Suprapubic skin (tissue), 4 donors: ENCODE measurements around the gene FTCDNL1. TPM values are rescaled to one million over a fixed set of nuclear protein-coding genes. Genes with fewer than 3 reads are reported as not detected.

Source experiments
- DNase-seq, 2 donors: peaks; one replicate each; pipeline ENCODE4 v3.0.0-alpha.2; 2019; ENCODE audit warnings: low spot score in 2 of 2
- H3K27ac ChIP-seq: fragments of 200-600 bp; sonication (generic); one replicate; pipeline ENCODE4 v1.5.1; 2019
- H3K27me3 ChIP-seq: fragments of 200-600 bp; sonication (generic); one replicate; pipeline ENCODE4 v1.5.1; 2019
- H3K36me3 ChIP-seq: fragments of 200-600 bp; sonication (generic); one replicate; pipeline ENCODE4 v1.5.1; 2019
- H3K4me1 ChIP-seq: fragments of 200-600 bp; sonication (generic); one replicate; pipeline ENCODE4 v1.5.1; 2019
- H3K4me3 ChIP-seq: fragments of 200-600 bp; sonication (generic); one replicate; pipeline ENCODE4 v1.5.1; 2019; ENCODE audit warnings: mild to moderate bottlenecking
- H3K9me3 ChIP-seq: fragments of 200-600 bp; sonication (generic); one replicate; pipeline ENCODE4 v1.5.1; 2019
- EP300 ChIP-seq: sonication (generic); formaldehyde crosslinking; IDR thresholded peaks from one replicate; pipeline ENCODE4 v1.6.1; 2017; ENCODE audit warnings: antibody characterized with exemption
- POLR2A ChIP-seq, 2 donors: fragments of 450-650 bp; IDR thresholded peaks; one replicate each; pipeline ENCODE4 v1.6.1; 2017; ENCODE audit warnings: antibody characterized with exemption in 2 of 2, mild to moderate bottlenecking in 2 of 2, moderate library complexity in 2 of 2
- POLR2AphosphoS5 ChIP-seq, 3 donors: sonication (generic); formaldehyde crosslinking; IDR thresholded peaks; one replicate each; pipeline ENCODE4 v1.6.1; 2017; ENCODE audit warnings: antibody characterized with exemption in 3 of 3
- WGBS: methylation state at CpG from one replicate; pipeline ENCODE4 v1.1.5; 2018; 5-methylcytosine and 5-hydroxymethylcytosine counted together
- total RNA-seq, 4 donors: library from RNA; depleted of rRNA; stranded (reverse); fragments of >200 nt; gene quantifications; one replicate each; pipeline ENCODE4 v1.1.0, GENCODE V29; 2016
- TF ChIP-seq, protein P1 (sequence below), 2 donors: fragments of 200-600 bp in 1 of 2; fragments of 450-650 bp in 1 of 2; sonication (generic) in 1 of 2; IDR thresholded peaks; one replicate each; pipeline ENCODE4 v1.5.1; 2016 to 2019; ENCODE audit warnings: antibody characterized with exemption in 2 of 2, mild to moderate bottlenecking in 1 of 2, moderate library complexity in 1 of 2

FTCDNL1 gene
- total RNA-seq, 4 donors from 2014 or later, result 2.8 to 7.3 (median 5.5) TPM

DNA sequence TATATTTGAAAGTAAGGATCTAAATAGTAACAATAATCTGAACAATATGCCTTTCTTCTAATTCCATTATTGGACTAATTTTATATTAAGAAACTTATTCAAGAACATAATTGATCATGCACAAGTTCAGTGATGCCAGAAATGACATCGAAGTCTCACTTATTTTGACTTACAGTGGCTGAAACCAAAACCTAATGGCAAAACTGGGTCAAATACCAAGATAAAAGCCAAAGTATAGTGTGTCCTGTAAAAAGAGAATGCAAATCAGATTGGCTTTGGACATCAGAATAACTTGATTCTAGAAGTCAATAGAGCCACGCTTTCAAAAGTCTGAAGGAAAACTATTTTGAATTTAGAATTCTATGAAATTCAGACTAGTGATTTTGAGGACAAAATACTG is 137.2 kb downstream of the FTCDNL1 start:
- TF ChIP-seq, protein P1, sequence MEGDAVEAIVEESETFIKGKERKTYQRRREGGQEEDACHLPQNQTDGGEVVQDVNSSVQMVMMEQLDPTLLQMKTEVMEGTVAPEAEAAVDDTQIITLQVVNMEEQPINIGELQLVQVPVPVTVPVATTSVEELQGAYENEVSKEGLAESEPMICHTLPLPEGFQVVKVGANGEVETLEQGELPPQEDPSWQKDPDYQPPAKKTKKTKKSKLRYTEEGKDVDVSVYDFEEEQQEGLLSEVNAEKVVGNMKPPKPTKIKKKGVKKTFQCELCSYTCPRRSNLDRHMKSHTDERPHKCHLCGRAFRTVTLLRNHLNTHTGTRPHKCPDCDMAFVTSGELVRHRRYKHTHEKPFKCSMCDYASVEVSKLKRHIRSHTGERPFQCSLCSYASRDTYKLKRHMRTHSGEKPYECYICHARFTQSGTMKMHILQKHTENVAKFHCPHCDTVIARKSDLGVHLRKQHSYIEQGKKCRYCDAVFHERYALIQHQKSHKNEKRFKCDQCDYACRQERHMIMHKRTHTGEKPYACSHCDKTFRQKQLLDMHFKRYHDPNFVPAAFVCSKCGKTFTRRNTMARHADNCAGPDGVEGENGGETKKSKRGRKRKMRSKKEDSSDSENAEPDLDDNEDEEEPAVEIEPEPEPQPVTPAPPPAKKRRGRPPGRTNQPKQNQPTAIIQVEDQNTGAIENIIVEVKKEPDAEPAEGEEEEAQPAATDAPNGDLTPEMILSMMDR (IDR thresholded peaks at IDR 0.05), result no peak
- TF ChIP-seq POLR2A (IDR thresholded peaks at IDR 0.05), result no peak
- no peak for TF ChIP-seq POLR2AphosphoS5 (IDR thresholded peaks at IDR 0.05)
- TF ChIP-seq EP300, result no peak
- 47% methylated on average over 2 of the region's 2 CpGs for WGBS
- Histone ChIP-seq H3K27ac (no peak overlapping the region), H3K27me3 (no peaks in the 10 kb centered on the region), H3K9me3 (no peaks in the 10 kb centered on the region), H3K36me3 (no peaks in the 10 kb centered on the region), H3K4me3 (no peak overlapping the region), H3K4me1 (no peaks in the 10 kb centered on the region)
- DNase-seq, result no peak

DNA sequence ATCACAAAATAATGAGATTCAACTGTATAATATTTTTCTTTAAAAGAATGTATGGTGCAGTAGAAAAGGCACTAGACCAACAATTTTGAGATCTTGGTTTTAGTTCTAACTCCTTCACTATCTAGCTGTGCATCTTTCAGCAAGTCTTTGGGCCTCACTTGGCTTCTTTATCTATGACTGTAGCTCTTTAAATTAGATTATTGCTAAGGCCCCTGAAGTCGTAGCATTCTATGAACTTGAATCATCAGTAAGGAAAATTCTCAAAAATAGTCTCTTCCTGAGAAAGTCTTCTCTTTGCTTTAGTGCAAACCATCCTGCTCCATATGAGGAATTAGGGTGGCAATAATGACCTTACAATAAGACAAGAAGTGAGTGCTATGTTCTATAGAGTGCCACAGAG is 140.4 kb downstream of the FTCDNL1 start:
- 65% methylated on average over 1 of the region's 1 CpG for WGBS
- DNase-seq, result no peak
- no peak for TF ChIP-seq POLR2AphosphoS5 (IDR thresholded peaks at IDR 0.05)
- no peak for TF ChIP-seq POLR2A (IDR thresholded peaks at IDR 0.05)
- no peak for TF ChIP-seq EP300
- TF ChIP-seq, protein P1 (IDR thresholded peaks at IDR 0.05), result no peak
- no peaks in the 10 kb centered on the region for H3K27me3 ChIP-seq
- H3K36me3 ChIP-seq, result no peaks in the 10 kb centered on the region
- H3K9me3 ChIP-seq, result no peaks in the 10 kb centered on the region
- H3K4me3 ChIP-seq, result no peak overlapping the region
- H3K27ac ChIP-seq, result no peak overlapping the region
- H3K4me1 ChIP-seq, result no peaks in the 10 kb centered on the region

Other genes starting within 250 kb of the FTCDNL1 start
- gene C2orf69, start 60.1 kb upstream of the FTCDNL1 start, total RNA-seq, result 10 to 100 TPM; 10.9 to 15.5 (median 11.7) TPM
- 10 to 100 TPM in 1 of 4 donors, 1 to 10 TPM in 3; 3.9 to 18.0 (median 5.1) TPM for gene TYW5, start 104.3 kb upstream of the FTCDNL1 start, total RNA-seq
- 10 to 100 TPM; 24.5 to 36.0 (median 25.5) TPM for gene MAIP1, start 104.4 kb upstream of the FTCDNL1 start, total RNA-seq